Neural cell (in vitro differentiated cells): ENCODE measurements around the gene MAGEB4. TPM values are rescaled to one million over a fixed set of nuclear protein-coding genes. Genes with fewer than 3 reads are reported as not detected.

Experiments used
- H2AFZ ChIP-seq: fragments of 200-600, 300-800 bp; sonication (generic), shearing (Covaris generic); 2 replicates; pipeline ENCODE4 v1.6.0; 2014; ENCODE audit warnings: low read depth, mild to moderate bottlenecking, antibody characterized with exemption, low read length, moderate library complexity
- H3F3A ChIP-seq: fragments of 200-600 bp; shearing (Covaris generic); 2 replicates; pipeline ENCODE4 v1.6.1; 2016; ENCODE audit warnings: mild to moderate bottlenecking, moderate library complexity, mixed read lengths, antibody characterized with exemption, low read length; ENCODE audit not compliant: insufficient read depth, poor library complexity, severe bottlenecking
- H3K27ac ChIP-seq: fragments of 200-600, 300-800 bp; sonication (generic), shearing (Covaris generic); 2 replicates; pipeline ENCODE4 v1.5.1; 2014; ENCODE audit warnings: mild to moderate bottlenecking, low read length, moderate library complexity
- H3K27me3 ChIP-seq: fragments of 300-800, 200-600 bp; sonication (generic), shearing (Covaris generic); 2 replicates; pipeline ENCODE4 v1.6.0; 2014; ENCODE audit warnings: mild to moderate bottlenecking, low read depth, low read length, moderate library complexity; ENCODE audit not compliant: insufficient read depth
- H3K36me3 ChIP-seq: fragments of 300-800, 200-600 bp; sonication (generic), shearing (Covaris generic); 2 replicates; pipeline ENCODE4 v1.5.1; 2014; ENCODE audit warnings: mild to moderate bottlenecking, antibody characterized with exemption, low read length, moderate library complexity; ENCODE audit not compliant: insufficient read depth
- H3K4me2 ChIP-seq: fragments of 300-800, 200-600 bp; sonication (generic), shearing (Covaris generic); 2 replicates; pipeline ENCODE4 v1.6.0; 2014; ENCODE audit warnings: mild to moderate bottlenecking, low read length
- H3K4me3 ChIP-seq: fragments of 300-800, 200-600 bp; sonication (generic), shearing (Covaris generic); 2 replicates; pipeline ENCODE4 v1.5.1; 2014; ENCODE audit warnings: mild to moderate bottlenecking, low read length, moderate library complexity
- H3K79me2 ChIP-seq: fragments of 200-600 bp; shearing (Covaris generic); replicated peaks from 2 replicates; pipeline ENCODE4 v1.6.0; 2014; ENCODE audit warnings: mild to moderate bottlenecking, low read length, moderate library complexity; ENCODE audit not compliant: insufficient read depth
- H3K9ac ChIP-seq: fragments of 300-800, 200-600 bp; sonication (generic), shearing (Covaris generic); 2 replicates; pipeline ENCODE4 v1.6.1; 2016; ENCODE audit warnings: mild to moderate bottlenecking, low read length, mixed read lengths
- H3K9me2 ChIP-seq: fragments of 200-600 bp; shearing (Covaris generic); 2 replicates; pipeline ENCODE4 v1.6.1; 2016; ENCODE audit warnings: mild to moderate bottlenecking, low read length, mixed read lengths; ENCODE audit not compliant: insufficient read depth
- H3K9me3 ChIP-seq: fragments of 200-600, 300-800 bp; sonication (generic), shearing (Covaris generic); 2 replicates; pipeline ENCODE4 v1.6.1; 2016; ENCODE audit warnings: mild to moderate bottlenecking, mixed run types, low read length, moderate library complexity, mixed read lengths
- H4K20me1 ChIP-seq: fragments of 200-600 bp; shearing (Covaris generic); 2 replicates; pipeline ENCODE4 v1.6.1; 2016; ENCODE audit warnings: mild to moderate bottlenecking, mixed run types; ENCODE audit not compliant: insufficient read depth
- CTCF ChIP-seq: fragments of 450-650 bp; IDR thresholded peaks from 2 replicates; pipeline ENCODE4 v1.5.1; 2014; ENCODE audit warnings: antibody characterized with exemption, mild to moderate bottlenecking, moderate library complexity; ENCODE audit not compliant: poor library complexity, severe bottlenecking
- EP300 ChIP-seq: fragments of 450-650 bp; conservative IDR thresholded peaks from 2 replicates; pipeline ENCODE4 v1.6.1; 2014; ENCODE audit warnings: antibody characterized with exemption, mild to moderate bottlenecking, moderate library complexity; ENCODE audit not compliant: poor library complexity, severe bottlenecking
- EZH2 ChIP-seq: fragments of 200-600, 300-800 bp; shearing (Covaris generic), sonication (generic); IDR thresholded peaks from 2 replicates; pipeline ENCODE4 v1.6.1; 2014; ENCODE audit warnings: antibody characterized with exemption, low read length, borderline replicate concordance, mild to moderate bottlenecking; ENCODE audit not compliant: insufficient read depth, poor library complexity, severe bottlenecking
- MXI1 ChIP-seq: fragments of 450-650 bp; conservative IDR thresholded peaks from 2 replicates; pipeline ENCODE4 v1.6.1; 2014; ENCODE audit warnings: antibody characterized with exemption, mild to moderate bottlenecking; ENCODE audit not compliant: poor library complexity, severe bottlenecking
- POLR2AphosphoS5 ChIP-seq: IDR thresholded peaks from 2 replicates; pipeline ENCODE4 v1.6.1; 2012
- RAD21 ChIP-seq: fragments of 450-650 bp; conservative IDR thresholded peaks from 2 replicates; pipeline ENCODE4 v1.6.1; 2014; ENCODE audit warnings: antibody characterized with exemption, mild to moderate bottlenecking, moderate library complexity
- REST ChIP-seq: IDR thresholded peaks from 2 replicates; pipeline ENCODE4 v1.6.1; 2012; ENCODE audit warnings: borderline replicate concordance
- SMC3 ChIP-seq: fragments of 450-650 bp; conservative IDR thresholded peaks from 2 replicates; pipeline ENCODE4 v1.6.1; 2014; ENCODE audit warnings: antibody characterized with exemption, mild to moderate bottlenecking, moderate library complexity; ENCODE audit not compliant: poor library complexity
- TAF1 ChIP-seq: IDR thresholded peaks from 2 replicates; pipeline ENCODE4 v1.6.1; 2012; ENCODE audit warnings: low read depth
- polyA plus RNA-seq: library from polyadenylated mRNA; depleted of rRNA; stranded (reverse); fragments of >200 nt; gene quantifications from 2 replicates; pipeline ENCODE4 v1.2.3, GENCODE V29; 2014

Gene MAGEB4
- polyA plus RNA-seq, 1 donor from 2014 or later: not detected

- no peak overlapping the region for H3K4me3 ChIP-seq
- H2AFZ ChIP-seq: no peak overlapping the region
- no peak overlapping the region for H3K27ac ChIP-seq
- no peaks in the 10 kb centered on the region for H4K20me1 ChIP-seq
- H3K36me3 ChIP-seq: no peaks in the 10 kb centered on the region
- no peak overlapping the region for H3K9ac ChIP-seq
- H3K79me2 ChIP-seq: no peaks in the 10 kb centered on the region
- H3K27me3 ChIP-seq: no peaks in the 10 kb centered on the region
- no peaks in the 10 kb centered on the region for H3F3A ChIP-seq
- TF ChIP-seq SMC3: no peak
- TF ChIP-seq RAD21: no peak
- TF ChIP-seq EZH2: no peak
- no peak for TF ChIP-seq MXI1
- no peak for TF ChIP-seq REST
- no peak for TF ChIP-seq TAF1
- TF ChIP-seq POLR2AphosphoS5: no peak
- H3K4me2 ChIP-seq: no peak overlapping the region
- no peaks in the 10 kb centered on the region for H3K9me3 ChIP-seq
- no peaks in the 10 kb centered on the region for H3K9me2 ChIP-seq
These were observed 7.1 kb downstream of the MAGEB4 start for GRCh38 chrX:30248854-30249253.

GRCh38 chrX:30253257-30253656, 11.5 kb downstream of the MAGEB4 start:
- no peak for TF ChIP-seq RAD21
- no peak for TF ChIP-seq EP300
- no peak for TF ChIP-seq POLR2AphosphoS5
- TF ChIP-seq EZH2: no peak
- no peak for TF ChIP-seq SMC3
- TF ChIP-seq REST: no peak
- no peak for TF ChIP-seq TAF1
- no peak for TF ChIP-seq MXI1
- TF ChIP-seq CTCF: no peak
- Histone ChIP-seq H3K9me2 (no peaks in the 10 kb centered on the region), H3K27ac (no peak overlapping the region), H3K27me3 (no peaks in the 10 kb centered on the region), H3K4me3 (no peak overlapping the region), H4K20me1 (no peaks in the 10 kb centered on the region), H3K36me3 (no peaks in the 10 kb centered on the region), H3F3A (no peaks in the 10 kb centered on the region), H3K9ac (no peak overlapping the region), H3K4me2 (no peak overlapping the region), H3K79me2 (no peaks in the 10 kb centered on the region), H2AFZ (no peak overlapping the region), H3K9me3 (no peaks in the 10 kb centered on the region)
